Breast epithelium (tissue), 3 donors: ENCODE measurements around the gene NPTX1.

Experiments used
- POLR2A ChIP-seq: fragments of 450-650 bp; IDR thresholded peaks from one replicate; pipeline ENCODE4 v1.6.1; 2016; ENCODE audit warnings: antibody characterized with exemption, mild to moderate bottlenecking, moderate library complexity
- POLR2AphosphoS5 ChIP-seq, 3 donors: sonication (generic); formaldehyde crosslinking; IDR thresholded peaks; one replicate each; pipeline ENCODE4 v1.6.1; 2017; ENCODE audit warnings: antibody characterized with exemption in 3 of 3
- TF ChIP-seq, protein P1 (sequence below), 3 donors: fragments of 450-650 bp; IDR thresholded peaks; one replicate each; pipeline ENCODE4 v1.5.1; 2016 to 2017; ENCODE audit warnings: antibody characterized with exemption in 3 of 3, mild to moderate bottlenecking in 3 of 3, moderate library complexity in 3 of 3

DNA sequence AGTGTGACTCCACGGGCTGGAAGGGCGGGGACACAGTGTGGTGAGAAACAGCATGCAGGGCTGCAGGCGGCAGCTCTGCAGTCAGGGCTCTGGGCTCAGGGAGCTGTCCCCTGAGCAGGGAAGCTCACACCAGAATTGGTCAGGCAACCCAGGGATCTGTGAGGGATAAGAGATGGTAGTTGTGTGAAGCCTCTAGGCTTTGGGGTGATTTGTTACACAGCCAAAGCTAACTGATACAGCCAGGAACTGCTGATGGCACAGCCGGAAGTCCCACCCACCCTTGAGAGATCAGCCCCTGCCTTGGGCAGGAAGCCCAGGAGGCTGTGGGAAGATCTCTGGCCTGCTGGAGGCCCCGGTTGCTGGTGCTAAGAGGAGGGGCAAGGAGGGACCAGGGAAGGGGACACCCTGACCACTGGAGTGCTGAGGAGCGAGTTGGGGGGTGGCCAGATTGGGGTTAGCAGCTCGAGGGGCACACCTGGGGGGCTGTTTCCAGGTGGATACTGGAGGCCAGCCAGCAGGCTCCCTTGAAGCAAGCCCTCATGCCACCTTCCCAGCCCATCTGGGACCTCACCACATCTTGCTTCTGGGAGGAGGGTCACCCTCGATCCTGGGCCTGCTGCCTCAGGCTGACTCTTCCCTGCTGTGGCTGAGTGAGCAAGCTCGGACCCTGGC, 25.2 kb downstream of the NPTX1 start:
- TF ChIP-seq, protein P1, sequence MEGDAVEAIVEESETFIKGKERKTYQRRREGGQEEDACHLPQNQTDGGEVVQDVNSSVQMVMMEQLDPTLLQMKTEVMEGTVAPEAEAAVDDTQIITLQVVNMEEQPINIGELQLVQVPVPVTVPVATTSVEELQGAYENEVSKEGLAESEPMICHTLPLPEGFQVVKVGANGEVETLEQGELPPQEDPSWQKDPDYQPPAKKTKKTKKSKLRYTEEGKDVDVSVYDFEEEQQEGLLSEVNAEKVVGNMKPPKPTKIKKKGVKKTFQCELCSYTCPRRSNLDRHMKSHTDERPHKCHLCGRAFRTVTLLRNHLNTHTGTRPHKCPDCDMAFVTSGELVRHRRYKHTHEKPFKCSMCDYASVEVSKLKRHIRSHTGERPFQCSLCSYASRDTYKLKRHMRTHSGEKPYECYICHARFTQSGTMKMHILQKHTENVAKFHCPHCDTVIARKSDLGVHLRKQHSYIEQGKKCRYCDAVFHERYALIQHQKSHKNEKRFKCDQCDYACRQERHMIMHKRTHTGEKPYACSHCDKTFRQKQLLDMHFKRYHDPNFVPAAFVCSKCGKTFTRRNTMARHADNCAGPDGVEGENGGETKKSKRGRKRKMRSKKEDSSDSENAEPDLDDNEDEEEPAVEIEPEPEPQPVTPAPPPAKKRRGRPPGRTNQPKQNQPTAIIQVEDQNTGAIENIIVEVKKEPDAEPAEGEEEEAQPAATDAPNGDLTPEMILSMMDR (IDR thresholded peaks at IDR 0.05) = no peak
- TF ChIP-seq POLR2A (no peak), POLR2AphosphoS5 (IDR thresholded peaks at IDR 0.05) (no peak)
